ENCODE data around the gene GCK. TPM values are rescaled to one million over a fixed set of nuclear protein-coding genes. Genes with fewer than 3 reads are reported as not detected.

GCK gene
- total RNA-seq, 1 experiment from 2014 or later, result not detected

GRCh38 chr7:44101303-44101965, 87.8 kb downstream of the GCK start:
- no peaks in the 10 kb centered on the region for H3F3A ChIP-seq (ENCODE audit: low read length, unreplicated experiment)
- BruUV-seq (replicated peaks), result no TSS peak
- no peaks in the 10 kb centered on the region for H3K27me3 ChIP-seq (ENCODE audit: low read length)
- POLR2A ChIA-PET (ENCODE audit: unreplicated experiment), result no interaction called here
- no peak for TF ChIP-seq EZH2phosphoT487 (IDR thresholded peaks at IDR 0.05; ENCODE audit: borderline replicate concordance, low read length)
- TF ChIP-seq CTCF (conservative IDR thresholded peaks at IDR 0.05; ENCODE audit: low read depth, low read length), result no peak
- no peak for TF ChIP-seq EZH2 (IDR thresholded peaks at IDR 0.05; ENCODE audit: low read length, unreplicated experiment)
- no peak overlapping the region for H3K4me3 ChIP-seq (ENCODE audit: low read length)
- H3K9me3 ChIP-seq (ENCODE audit: low read length), result no peaks in the 10 kb centered on the region
- H3K79me2 ChIP-seq (ENCODE audit: low read length), result no peaks in the 10 kb centered on the region
- H2AFZ ChIP-seq (ENCODE audit: low read length), result no peak overlapping the region
- no peak overlapping the region for H3K9ac ChIP-seq (ENCODE audit: low read length)
- intact Hi-C loops (cut with micrococcal nuclease), result no loop called here
- H4K20me1 ChIP-seq (ENCODE audit: low read length), result no peaks in the 10 kb centered on the region
- H3K4me1 ChIP-seq (ENCODE audit: insufficient read depth, low read length), result no peaks in the 10 kb centered on the region
- H3K36me3 ChIP-seq (ENCODE audit: low read depth, low read length), result no peaks in the 10 kb centered on the region
- ATAC-seq (no peak), DNase-seq (no peak)
- H3K4me2 ChIP-seq (ENCODE audit: low read length), result no peak overlapping the region
- H3K27ac ChIP-seq (ENCODE audit: low read length), result no peak overlapping the region
- CTCF ChIA-PET, result no interaction called here
- H3K9me2 ChIP-seq (replicated peaks; ENCODE audit: low read length), result no peaks in the 10 kb centered on the region

GRCh38 chr7:44100458-44101302, 88.6 kb downstream of the GCK start:
- ChIA-PET POLR2A (ENCODE audit: unreplicated experiment) (no interaction called here), CTCF (no interaction called here)
- H3K4me1 ChIP-seq (ENCODE audit: insufficient read depth, low read length), result no peaks in the 10 kb centered on the region
- no peak overlapping the region for H3K4me3 ChIP-seq (ENCODE audit: low read length)
- ATAC-seq (no peak), DNase-seq (no peak)
- no peak overlapping the region for H3K27ac ChIP-seq (ENCODE audit: low read length)
- TF ChIP-seq EZH2 (IDR thresholded peaks at IDR 0.05; ENCODE audit: low read length, unreplicated experiment) (no peak), CTCF (conservative IDR thresholded peaks at IDR 0.05; ENCODE audit: low read depth, low read length) (no peak), EZH2phosphoT487 (IDR thresholded peaks at IDR 0.05; ENCODE audit: borderline replicate concordance, low read length) (no peak)
- no TSS peak for BruUV-seq (replicated peaks)
- H3K9ac ChIP-seq (ENCODE audit: low read length), result no peak overlapping the region
- no peaks in the 10 kb centered on the region for H3K9me3 ChIP-seq (ENCODE audit: low read length)
- H3K4me2 ChIP-seq (ENCODE audit: low read length), result no peak overlapping the region
- intact Hi-C loops (cut with micrococcal nuclease), result no loop called here
- no peaks in the 10 kb centered on the region for H3K27me3 ChIP-seq (ENCODE audit: low read length)
- H4K20me1 ChIP-seq (ENCODE audit: low read length), result no peaks in the 10 kb centered on the region
- H3K36me3 ChIP-seq (ENCODE audit: low read depth, low read length), result no peaks in the 10 kb centered on the region
- no peaks in the 10 kb centered on the region for H3K9me2 ChIP-seq (replicated peaks; ENCODE audit: low read length)
- H3K79me2 ChIP-seq (ENCODE audit: low read length), result no peaks in the 10 kb centered on the region
- no peaks in the 10 kb centered on the region for H3F3A ChIP-seq (ENCODE audit: low read length, unreplicated experiment)
- H2AFZ ChIP-seq (ENCODE audit: low read length), result no peak overlapping the region

- ATAC-seq (no peak), DNase-seq (no peak)
- H3K4me2 ChIP-seq (ENCODE audit: low read length), result no peak overlapping the region
- no peak overlapping the region for H3K9ac ChIP-seq (ENCODE audit: low read length)
- no peak overlapping the region for H2AFZ ChIP-seq (ENCODE audit: low read length)
- no peaks in the 10 kb centered on the region for H3K79me2 ChIP-seq (ENCODE audit: low read length)
- TF ChIP-seq CTCF (conservative IDR thresholded peaks at IDR 0.05; ENCODE audit: low read depth, low read length), result no peak
- TF ChIP-seq EZH2 (IDR thresholded peaks at IDR 0.05; ENCODE audit: low read length, unreplicated experiment), result no peak
- TF ChIP-seq EZH2phosphoT487 (IDR thresholded peaks at IDR 0.05; ENCODE audit: borderline replicate concordance, low read length), result no peak
- no peaks in the 10 kb centered on the region for H3K9me3 ChIP-seq (ENCODE audit: low read length)
- H3K36me3 ChIP-seq (ENCODE audit: low read depth, low read length), result no peaks in the 10 kb centered on the region
- no peak overlapping the region for H3K4me3 ChIP-seq (ENCODE audit: low read length)
- no peaks in the 10 kb centered on the region for H3K27me3 ChIP-seq (ENCODE audit: low read length)
- intact Hi-C loops (cut with micrococcal nuclease), result no loop called here
- POLR2A ChIA-PET (ENCODE audit: unreplicated experiment), result no interaction called here
- no peaks in the 10 kb centered on the region for H3K9me2 ChIP-seq (replicated peaks; ENCODE audit: low read length)
- H3K4me1 ChIP-seq (ENCODE audit: insufficient read depth, low read length), result no peaks in the 10 kb centered on the region
- no peak overlapping the region for H3K27ac ChIP-seq (ENCODE audit: low read length)
- CTCF ChIA-PET, result no interaction called here
- BruUV-seq (replicated peaks), result no TSS peak
- H3F3A ChIP-seq (ENCODE audit: low read length, unreplicated experiment), result no peaks in the 10 kb centered on the region
- H4K20me1 ChIP-seq (ENCODE audit: low read length), result no peaks in the 10 kb centered on the region
Observed at GRCh38 chr7:44099669-44100068, 89.6 kb downstream of the GCK start.
